DND-41 (cell line): ENCODE data around the gene KIF13A.

Source experiments
- EZH2 ChIP-seq: IDR thresholded peaks from 3 replicates; pipeline ENCODE4 v1.6.1; 2012; ENCODE audit warnings: borderline replicate concordance, low read depth, mild to moderate bottlenecking, moderate library complexity, low read length, inconsistent platforms; ENCODE audit not compliant: severe bottlenecking
- TF ChIP-seq, protein P1 (sequence below): IDR thresholded peaks from 2 replicates; pipeline ENCODE4 v1.5.1; 2012; ENCODE audit warnings: borderline replicate concordance, low read length, moderate library complexity, mild to moderate bottlenecking; ENCODE audit not compliant: poor library complexity, severe bottlenecking; ENCODE audit errors: extremely low read depth

DNA sequence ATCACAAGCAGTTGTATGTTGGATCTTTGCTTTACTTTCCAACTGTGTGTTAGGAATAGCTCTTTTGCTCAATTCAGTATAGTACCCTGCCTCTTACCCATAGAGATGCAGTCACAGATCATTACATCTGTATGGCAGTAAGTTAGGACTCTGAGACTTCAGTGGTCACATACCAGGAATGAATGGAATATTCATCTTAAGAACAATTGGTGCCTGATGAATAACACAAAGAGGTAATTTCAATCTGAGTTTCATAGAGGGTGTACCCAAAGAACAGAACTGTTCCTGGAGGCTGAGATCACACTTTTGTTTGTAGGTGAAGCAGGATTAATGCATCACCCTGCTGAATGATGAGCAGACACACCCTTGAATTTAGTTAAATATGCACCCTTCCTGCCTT, 28.7 kb upstream of the KIF13A start:
- no peak for TF ChIP-seq EZH2
- TF ChIP-seq, protein P1, sequence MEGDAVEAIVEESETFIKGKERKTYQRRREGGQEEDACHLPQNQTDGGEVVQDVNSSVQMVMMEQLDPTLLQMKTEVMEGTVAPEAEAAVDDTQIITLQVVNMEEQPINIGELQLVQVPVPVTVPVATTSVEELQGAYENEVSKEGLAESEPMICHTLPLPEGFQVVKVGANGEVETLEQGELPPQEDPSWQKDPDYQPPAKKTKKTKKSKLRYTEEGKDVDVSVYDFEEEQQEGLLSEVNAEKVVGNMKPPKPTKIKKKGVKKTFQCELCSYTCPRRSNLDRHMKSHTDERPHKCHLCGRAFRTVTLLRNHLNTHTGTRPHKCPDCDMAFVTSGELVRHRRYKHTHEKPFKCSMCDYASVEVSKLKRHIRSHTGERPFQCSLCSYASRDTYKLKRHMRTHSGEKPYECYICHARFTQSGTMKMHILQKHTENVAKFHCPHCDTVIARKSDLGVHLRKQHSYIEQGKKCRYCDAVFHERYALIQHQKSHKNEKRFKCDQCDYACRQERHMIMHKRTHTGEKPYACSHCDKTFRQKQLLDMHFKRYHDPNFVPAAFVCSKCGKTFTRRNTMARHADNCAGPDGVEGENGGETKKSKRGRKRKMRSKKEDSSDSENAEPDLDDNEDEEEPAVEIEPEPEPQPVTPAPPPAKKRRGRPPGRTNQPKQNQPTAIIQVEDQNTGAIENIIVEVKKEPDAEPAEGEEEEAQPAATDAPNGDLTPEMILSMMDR = no peak
